Measurements from ENCODE around the gene YKT6.
"Not testable (repeated sequence)": the region's sequence is repeated elsewhere in the genome, so short reads cannot be mapped to it uniquely, and the experiment has no call there.

YKT6 gene

DNA sequence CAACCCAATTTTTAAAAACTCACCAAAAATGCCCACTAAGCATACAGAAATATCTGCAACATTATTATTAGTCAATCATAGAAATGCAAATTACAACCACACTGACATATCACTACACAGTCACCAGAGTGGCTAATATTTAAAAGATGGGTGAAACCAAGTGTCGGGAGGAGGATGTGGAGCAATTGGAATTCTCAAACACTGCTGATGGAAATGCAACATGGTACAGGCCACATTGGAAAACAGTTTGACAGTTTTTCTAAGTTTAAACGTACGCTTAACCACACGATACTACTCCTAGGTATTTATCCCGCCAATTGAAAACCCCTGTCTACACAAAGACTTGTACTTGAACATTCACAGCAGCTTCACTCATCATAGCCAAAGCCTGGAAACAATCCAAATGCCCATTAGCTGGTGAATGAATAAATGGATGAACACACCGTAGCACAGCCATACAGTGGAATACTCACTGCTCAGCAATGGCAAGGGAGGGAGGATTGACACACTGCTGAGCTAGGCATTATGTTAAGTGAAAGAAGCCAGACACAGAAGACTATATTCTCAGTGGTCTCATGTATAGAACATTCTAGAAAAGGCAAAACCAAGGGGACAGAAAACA, 27.9 kb upstream of the YKT6 start:
- DNase-seq = no peak

DNA sequence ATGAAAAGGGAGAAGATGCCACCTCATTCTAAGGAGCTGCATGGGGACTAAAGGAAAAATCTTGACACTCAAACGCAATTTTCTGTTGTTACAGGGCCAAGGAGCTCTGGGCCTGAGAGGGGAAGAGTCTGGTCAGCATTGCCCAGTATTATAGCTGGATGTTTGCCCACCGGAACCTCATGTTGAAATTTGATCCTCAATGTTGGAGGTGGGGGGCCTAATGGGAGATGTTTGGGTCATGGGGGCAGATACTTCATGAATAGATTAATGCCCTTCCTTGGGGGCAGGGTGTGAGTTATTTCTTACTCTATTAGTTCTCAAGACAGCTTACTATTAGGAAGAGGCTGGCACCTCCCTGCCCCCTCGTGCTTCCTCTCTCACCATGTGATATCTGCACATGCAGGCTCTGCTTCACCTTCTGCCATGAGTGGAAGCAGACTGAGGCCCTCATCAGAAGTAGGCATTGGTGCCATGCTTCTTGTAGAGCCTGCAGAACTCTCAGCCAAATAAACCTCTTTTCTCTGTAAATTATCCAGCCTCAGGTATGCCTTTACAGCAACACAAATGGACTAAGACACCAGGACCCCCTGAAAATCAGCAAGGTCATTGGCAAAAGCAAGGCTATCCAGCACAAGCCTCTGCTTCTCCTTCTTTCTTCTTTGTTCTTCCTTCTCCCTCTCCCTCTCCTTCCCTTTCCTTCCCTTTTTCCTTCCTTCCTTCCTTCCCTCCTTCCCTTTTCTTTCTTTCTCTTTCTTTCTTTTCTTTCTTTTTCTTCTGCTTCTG, 26.7 kb upstream of the YKT6 start:
- no peak for DNase-seq

DNA sequence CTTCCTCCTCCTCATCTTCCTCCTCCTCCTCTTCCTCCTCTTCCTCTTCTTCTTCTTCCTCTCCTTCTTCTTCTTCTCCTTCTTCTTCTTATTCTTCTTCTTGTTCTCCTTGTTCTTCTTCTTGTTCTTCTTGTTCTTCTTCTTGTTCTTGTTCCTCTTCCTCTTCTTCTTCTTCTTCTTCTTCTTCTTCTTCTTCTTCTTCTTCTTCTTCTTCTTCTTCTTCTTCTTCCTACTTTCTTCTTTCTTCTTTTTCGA, 26.2 kb upstream of the YKT6 start:
- DNase-seq = not testable (repeated sequence)

DNA sequence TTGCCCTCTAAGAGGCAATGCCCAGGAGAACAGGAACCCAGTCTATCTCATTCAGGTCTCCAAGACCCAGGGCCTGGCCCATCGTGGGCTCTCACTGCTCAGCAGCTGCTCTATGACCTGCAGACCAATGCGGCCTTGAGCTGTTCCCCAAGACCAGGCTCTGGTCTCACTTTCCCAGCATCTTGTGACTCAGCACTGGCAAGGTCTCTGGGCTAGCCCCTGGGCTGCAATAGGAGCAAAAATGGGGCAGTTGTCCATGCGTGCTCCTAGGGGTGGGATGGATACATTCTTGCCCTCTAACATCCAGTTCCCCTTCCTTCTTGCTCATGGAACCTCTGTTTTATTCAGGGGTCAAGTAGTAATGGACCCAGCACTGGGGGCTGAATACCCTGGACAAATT, 25.0 kb upstream of the YKT6 start:
- no peak for DNase-seq

DNA sequence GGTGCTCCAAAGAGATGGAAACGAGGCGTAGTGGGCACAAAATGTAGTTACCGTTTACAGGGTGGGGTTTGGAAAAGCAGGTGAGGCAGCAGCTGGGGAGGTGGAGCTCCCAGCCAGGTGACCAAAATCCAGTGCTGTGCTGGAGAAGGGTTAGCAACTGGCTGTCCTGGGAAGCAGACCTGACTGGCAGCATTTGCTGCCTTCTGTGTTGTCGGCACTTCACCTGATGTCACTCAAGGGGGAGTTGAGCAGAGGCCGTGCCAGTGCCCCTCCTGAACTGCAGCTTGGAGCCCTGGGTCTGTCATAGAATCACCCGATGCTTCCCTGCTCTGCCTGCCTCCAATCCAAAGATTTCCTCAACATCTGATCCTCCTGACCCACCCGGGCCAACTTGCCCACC, 24.3 kb upstream of the YKT6 start:
- DNase-seq = no peak

DNA sequence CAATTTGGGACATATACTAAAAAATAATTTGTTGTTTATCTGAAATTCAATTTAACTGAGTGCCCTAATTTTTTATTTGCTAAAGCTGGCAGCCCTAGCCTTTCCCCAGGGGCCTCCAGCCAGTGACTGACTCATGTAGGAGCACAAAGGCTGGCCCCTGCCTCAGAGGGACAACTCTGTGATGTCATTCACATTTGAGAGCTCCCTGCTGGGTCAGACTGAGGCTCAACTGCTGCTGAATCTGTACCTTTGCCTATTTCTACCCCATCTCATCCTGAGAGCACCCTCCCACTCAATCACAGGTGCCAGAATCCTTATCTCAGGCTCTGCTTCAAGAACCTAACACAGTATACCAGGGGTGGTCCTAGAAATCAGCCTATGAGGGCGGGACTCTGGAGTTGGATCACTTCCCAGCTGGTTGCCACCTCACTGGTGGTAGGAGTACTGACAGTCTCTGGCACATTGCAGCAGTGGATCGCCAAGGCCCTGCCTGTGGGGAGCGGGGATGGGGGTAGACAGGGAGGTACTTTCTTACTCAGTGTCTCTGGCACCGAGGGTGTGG, 23.1 kb upstream of the YKT6 start:
- DNase-seq = no peak

DNA sequence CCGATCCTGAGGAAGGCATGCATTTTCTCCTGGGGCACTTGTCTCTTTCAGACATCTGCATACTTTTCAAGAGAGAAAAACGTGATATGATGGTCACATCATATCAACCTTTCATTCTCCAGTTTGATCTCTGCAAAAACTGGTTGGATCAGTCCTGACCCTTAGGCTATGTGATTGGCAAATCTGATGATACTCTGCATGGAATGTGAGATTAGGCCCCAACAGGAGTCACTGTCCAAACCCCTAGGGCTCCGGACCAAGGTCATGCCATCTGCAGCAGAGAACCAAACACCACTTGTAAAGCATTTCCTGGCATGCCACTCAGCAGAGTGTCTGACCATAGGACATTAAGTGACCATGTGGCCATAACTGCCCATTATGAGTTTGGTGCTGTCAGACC, 20.1 kb upstream of the YKT6 start:
- DNase-seq = no peak

DNA sequence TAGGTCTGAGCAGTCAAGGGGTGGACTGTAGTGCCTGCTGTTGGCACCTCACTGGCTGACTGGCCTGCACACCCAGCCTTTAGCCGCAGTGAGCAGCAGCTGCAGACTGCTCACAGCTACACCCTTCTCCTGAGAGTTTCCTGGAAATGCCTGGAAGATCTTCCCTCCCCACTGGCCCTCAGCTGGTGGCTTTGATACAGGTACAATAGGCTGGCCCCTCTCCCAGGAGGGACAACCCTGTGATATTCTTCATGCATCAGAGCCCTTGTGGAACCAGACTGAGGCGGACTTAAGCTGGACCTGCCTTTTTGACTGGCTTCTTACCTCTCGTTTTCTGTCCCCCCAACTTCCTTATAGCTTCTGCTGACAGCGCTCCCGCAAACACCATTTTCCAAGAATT, 18.0 kb upstream of the YKT6 start:
- DNase-seq = no peak

DNA sequence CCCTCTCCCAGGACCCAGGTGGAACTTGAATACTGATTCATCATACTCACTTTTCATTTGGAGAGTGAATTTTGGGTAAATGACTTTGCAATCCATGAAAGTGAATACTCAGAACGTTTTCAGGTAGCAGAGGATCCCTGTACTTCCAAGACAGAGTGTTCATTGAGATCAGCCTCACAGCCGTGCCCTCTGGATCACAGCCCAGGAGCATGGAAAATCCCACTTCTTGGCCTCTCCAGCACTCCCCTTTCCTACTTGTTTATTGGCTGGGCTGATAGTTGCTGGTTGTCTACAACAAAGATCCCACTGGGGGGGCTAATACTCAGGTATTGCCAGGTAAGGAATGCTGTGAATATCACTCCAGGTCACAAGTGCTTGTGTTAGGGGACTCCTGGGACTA, 17.4 kb upstream of the YKT6 start:
- DNase-seq = no peak

DNA sequence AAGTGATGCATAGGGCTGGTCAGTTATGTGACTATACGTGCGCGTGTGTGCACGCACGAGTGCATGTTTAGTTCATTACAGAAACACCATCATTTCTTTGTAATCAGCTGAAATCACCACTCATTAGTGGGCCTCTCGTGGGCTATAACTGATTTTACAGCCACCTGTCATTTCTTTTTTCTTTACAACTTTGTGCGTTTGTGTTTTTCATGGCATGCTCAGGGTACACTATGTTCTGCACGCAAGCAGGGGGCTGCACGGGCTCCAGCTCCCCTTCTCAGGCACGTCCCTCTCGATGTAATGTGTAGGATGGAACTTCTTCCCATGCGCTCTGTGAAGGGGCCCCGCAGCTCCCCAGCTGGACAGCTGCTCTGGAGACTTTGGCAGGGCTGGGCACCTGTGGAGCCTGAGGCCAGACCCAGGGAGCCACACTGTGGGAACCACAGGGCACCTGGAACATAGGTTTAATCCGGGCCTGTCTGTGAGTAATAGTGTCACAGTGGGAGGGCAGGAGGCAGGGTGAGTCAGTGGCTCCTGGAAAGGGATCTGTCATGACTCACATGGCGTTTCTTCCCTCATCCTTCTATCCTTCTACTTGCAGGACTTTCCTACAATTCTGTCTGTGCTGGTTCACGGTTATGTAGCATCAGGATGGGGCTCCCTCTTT, 16.4 kb upstream of the YKT6 start:
- DNase-seq = no peak

DNA sequence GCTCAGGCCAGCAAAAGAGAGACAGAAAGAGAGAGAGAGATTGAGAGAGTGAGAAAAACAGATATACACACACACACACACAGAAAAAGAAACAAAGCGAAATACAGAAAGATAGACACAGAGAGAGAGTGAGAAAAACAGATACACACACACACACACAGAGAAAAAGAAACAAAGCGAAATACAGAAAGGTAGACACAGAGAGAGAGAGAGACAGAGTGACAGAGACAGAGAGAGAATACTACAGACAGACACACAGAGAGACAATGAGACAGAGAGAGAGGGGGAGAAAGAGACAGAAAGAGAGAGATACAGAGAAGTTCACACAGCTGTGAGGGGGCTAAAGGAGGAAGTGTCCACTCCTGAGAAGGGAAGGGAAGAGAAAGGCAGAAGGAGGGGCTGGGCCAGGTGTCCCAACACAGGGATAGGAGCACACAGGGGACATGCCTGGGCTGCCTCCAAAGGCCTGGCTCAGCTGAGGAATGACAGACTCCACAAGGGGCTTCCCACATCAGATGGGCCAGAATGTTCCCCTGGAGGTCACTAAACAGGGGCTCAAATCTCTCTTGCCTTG, 15.8 kb upstream of the YKT6 start:
- no peak for DNase-seq

DNA sequence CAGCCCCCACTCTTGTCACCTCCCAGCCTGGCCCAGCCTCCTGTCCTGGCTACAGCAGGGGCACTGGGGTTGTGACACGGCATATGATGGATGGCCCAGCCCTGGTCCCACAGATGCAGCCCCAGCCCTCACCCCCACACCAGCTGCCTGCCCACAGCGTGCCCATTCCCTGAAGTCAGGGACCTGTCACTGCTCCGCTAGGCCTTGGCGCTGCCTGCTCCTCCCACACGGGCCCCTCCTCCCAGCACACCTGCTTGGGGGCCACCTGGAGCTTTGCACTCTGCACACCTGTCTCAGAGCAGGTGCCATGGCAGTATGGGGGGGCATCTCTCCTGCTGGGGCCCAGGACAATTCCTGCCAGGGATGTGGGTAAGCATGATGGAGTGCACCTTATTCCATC, 15.0 kb upstream of the YKT6 start:
- no peak for DNase-seq

DNA sequence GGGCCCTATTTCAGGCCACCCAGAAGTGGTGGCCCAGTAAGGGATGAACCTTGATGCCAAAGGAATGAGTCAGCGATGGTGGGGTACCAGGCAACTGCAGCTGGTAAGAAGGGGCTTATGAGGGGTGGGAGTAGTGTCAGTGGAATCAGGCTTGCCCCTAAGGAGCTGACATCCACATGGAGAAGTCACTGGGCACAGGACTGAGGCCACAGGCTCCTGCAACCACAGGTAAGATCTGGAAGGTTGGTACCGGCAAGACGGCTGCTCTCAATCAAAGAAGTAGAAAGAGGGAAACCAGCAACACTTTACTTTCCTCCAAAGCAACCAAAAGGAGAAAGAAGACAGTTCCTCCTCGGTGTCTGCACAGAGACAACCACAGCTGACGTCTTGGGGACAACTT, 14.0 kb upstream of the YKT6 start:
- DNase-seq = no peak

DNA sequence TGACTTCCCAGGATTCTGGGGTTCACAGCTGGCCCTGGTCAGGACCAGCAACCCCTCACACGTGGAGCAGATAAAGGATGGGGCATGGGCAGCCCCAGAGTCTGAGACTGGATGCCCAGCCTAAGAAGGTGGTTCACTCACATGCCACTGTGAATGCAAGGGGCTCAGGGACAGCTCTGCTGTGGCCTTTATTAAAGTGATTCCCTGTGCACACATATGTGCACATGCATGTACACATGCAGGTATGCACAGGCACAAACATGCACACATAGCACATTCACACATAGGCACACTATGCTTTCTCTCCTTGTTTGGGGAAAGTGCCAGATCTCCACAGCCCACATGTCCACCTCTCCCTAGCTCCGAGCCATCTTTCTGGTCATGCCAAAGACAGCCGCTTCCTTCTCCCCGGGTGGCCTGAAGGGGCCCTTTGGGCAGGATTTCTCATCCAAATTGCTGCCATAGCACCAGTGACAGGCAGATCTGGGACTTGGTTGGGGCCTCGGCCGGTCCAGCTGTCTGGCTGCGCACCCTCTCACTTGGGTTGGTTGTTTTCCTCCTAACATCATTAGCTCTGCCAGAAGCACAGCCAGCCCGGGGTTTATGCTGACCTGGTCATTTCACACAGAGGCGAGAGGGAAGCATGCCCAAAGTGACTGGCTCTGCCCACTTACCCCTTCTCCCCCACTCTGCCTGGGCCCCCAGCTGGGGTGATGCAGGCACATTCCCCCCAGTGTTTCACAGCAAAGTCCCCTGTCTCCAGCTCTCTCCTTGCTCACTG, 13.0 kb upstream of the YKT6 start:
- DNase-seq = no peak

DNA sequence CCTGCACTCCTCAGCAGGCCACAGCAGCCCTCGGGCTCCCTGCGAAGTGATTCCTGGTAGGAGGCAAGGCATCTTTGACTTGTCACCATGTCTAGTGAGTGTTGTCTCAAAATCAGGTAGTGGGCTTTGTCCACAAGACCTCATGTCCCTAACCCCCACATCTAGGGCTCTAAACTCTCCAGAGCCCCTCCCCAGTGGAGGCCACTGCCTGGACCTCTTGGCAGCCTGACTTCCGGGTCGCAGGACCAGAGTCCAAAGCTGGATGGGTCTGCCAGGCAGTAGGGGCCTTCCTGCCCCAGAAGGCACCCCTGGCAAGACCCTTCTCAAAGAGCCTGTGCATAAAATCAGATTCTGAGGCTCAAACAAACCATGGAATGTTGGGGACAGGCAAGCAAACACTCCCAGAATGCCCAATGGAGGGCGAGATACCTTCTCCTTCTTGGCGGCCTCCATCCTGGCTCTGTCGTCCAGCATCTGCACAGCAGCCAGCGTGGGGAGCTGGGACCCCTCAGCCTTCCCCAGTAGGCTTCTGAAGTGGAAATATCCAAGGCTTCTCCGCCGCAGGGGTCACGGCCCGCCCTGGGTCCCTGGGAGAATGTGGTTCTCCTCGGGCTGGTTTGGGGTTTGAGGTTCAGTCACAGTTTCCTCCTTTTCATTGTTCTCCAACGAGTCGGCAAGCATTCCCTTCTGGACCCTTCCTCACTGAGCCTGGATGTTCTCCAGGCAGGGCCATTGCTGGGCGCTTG, 12.1 kb upstream of the YKT6 start:
- no peak for DNase-seq

DNA sequence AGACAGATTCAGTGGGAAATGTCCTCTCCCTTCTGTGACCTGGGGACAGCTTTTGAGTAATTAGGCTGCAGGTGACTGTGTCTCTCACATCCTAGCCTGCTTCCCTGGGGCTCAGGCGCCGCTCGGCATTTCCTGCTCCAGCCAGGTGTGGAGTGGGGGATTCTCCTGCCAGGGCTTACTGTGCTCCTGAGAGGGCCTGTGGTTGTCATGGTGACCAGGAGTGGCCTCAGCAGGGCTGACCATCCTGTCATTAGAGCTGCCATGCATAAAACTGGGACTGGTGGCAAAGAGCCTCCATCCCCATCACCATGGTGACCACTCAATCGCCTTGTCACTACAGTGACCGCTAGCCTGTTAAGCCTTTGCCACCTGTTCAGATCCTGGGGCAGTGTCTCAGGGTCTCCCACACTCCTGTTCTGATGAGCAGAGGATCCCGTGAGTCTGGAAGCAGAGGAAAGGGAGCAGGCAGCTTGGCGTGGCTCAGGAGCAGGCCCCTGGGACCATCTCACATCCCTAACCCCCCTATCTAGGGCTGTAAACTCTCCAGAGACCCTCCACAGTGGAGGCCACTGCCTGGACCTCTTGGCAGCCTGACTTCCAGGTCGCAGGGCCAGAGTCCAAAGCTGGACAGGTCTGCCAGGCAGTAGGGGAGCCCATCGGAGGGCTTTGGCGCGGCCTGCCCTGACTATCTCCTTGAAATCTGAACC, 11.3 kb upstream of the YKT6 start, which contains the start of gene GCK:
GCK (minus strand) TSS at position 154 of the 707 bp plus-strand sequence. CDS start 486 bp downstream, outside the sequence.
- peak; percentile 15 for DNase-seq

DNA sequence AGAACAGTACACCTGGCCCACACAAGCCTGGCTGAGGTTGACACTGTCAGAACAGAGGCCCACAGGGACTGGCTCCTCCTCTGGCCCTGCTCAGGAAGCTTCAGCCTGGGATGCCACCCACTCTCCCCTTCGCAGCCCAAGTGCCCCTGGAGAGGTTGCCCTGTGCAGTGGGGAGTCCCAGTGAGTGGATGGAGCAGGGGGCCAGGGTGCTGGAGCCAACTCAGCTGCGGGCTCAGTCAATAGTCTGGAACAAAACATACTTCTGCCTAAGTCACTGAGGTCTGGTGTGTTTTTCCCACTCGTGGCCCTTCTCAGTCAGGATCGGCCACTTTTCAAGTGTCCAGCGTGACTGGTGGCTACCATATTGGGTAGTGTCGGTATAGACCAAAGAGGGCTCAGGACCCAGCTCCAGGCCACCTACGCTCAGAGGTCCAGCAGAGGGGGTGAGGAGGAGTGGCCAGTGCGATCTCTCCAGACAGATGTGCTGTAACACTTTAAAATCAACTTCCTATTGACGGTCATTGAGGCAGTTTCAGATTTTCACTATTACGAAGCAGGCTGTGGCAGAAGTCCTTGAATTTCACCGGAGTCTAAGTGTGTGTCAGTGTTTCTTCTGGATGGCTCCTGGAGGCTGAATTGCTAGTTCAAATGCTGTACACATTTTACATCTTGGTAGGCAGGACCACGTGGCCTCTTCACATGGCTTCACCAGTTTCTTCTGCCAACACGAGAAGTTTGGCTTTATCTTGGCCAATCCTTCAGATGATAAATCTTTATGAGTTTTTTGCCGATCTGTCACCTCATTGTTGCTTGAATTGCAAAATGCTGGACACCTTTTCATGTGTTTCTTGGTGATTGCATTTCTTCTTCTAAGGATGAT, 10.5 kb upstream of the YKT6 start:
- DNase-seq = no peak

DNA sequence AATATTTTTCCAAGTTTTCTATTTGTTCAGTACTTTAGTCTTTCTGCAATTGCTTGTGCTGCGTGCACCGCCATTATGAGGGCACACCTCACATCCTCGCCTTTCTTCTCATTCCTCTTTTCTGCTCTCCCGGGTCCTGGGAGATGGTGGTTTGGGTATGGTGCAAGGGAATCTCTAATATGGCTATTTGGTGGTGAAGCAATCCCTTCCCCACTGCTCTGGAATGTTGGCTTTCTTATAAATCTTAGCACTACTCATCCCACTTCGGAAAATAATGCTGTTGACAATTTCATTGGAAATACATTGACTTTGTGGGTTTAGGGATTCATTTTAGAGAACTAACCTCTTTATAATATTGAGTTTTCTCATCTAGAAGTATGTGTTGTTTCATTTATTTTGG, 9.6 kb upstream of the YKT6 start:
- no peak for DNase-seq

DNA sequence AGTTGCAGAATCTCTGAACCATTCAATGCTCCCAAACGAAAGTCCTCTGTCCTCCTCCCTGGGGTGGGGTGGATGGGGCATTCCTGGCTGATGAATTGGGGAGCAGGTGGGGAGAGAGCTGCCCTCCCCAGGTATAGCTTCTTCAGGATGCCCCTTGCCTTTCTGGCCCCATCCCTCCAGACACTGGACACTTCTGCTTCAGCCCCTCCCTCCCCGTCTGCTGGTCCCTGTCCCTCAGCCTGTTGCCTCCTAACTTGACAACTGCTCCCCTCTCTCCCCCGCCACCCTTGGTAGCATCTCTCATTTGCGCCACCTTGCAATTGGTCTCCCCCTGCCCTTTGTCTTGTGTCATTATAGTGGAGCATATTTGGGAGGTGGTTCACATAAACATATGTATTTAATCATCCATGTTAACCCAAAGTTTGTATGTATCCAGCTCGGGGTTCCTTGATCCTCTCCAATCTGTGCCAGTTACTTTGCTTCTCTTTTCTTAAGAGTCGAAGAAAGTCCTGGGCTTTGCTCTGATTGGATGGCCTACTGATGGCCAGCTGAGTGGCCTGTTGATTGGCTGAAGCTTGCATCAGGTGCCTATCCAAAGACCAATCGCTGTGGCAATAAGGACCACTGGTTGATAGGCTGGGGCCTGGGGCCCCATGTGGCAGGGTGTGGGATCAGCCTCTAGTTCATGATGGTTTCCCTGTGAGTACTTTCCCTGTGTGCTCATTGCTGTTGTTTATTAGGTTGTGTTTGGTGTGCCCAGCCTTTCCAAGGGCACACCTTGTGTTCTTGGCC, 7.6 kb upstream of the YKT6 start:
- no peak for DNase-seq

DNA sequence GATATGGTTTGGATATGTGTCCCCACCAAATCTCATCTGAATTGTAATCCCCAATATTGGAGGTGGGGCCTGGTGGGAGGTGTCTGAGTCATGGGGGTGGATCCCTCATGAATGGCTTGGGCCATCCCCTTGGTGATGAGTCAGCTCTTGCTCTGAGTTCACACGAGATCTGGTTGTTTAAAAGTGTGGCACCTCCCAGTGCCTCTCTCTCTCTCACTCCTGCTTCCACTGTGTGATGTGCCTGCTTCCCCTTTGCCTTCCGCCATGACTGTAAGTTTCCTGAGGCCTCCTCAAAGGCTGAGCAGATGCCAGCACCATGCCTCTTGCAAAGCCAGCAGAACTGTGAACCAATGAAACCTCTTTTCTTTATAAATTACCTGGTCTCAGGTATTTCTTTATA, 6.7 kb upstream of the YKT6 start:
- no peak for DNase-seq

Data from NCI-H2081 treated with DMSO at 0.1 percent for 48 hours (cell line).